DMS79 treated with DMSO at 0.1 percent for 48 hours (cell line): Measurements from ENCODE around the gene USP16.

Experiments used
- DNase-seq: peaks from one replicate; lab custom pipeline; 2025; lab: John Stamatoyannopoulos, UW

Gene USP16

DNA sequence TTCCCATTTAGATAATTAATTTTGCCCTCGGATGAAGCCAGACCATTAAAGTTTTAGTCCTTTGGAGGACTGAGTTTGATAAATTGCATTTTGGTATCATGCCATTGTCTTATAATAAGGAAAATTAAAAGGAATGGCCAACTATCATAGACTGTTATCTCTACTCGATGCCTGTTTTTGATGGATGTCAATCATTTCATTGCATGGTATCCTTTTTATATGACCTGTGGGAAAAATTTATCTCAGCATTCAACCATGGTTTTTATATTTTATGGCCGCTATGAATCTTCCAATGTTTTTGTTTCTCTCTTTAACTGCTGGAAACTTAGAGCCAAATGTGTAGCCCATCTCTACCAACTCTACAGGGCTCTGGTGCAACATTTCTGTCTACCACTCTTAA, 58.8 kb downstream of the USP16 start:
- no peak for DNase-seq

- DNase-seq: no peak
Observed at GRCh38 chr21:29084372-29084771, 59.9 kb downstream of the USP16 start.

DNA sequence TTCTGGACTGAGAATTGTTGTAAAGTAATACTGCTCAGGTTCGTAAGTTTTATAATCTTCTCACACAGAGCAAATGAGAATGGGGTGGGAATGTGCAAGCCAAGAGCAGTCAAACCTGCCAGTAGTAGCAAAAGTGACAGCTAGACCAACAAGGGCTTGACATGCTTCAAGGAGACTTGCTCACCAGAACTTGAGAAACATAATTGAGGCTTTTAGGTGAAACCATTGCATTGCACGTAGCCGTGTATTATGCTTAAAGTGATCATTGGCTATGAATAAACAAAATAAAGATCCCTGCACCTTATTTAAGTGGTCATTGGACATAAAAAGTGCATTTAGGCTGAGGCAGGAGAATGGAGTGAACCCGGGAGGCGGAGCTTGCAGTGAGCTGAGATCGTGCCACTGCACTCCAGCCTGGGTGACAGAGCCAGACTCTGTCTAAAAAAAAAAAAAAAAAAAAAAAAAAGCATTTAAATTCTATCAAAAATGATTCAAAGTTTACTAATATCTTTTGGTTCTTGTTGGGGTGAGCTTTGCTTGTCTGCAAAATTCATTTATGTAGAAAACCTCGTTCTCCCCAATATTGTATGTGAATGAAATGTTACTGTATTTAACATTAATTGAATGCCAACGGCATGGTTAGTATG, 60.8 kb downstream of the USP16 start:
- peak; percentile 27 for DNase-seq

DNA sequence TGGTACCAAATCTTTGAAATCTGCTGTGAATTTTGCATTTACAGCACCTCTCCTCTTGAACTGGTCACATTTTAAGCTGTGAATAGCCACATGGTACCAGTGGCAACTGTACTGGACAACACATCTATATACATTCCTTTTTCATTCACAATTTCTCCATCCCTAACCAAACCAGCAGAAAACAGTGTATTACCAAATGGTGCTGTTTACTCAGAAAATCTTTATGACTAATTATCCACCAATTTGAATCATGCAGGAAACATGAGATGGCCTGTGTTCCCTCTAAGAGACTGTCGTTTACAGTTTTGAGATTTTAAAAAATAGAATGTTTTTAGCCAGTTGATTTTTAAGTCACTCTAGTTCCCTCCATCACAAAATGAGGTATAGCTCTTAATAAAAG, 66.6 kb downstream of the USP16 start:
- no peak for DNase-seq

DNA sequence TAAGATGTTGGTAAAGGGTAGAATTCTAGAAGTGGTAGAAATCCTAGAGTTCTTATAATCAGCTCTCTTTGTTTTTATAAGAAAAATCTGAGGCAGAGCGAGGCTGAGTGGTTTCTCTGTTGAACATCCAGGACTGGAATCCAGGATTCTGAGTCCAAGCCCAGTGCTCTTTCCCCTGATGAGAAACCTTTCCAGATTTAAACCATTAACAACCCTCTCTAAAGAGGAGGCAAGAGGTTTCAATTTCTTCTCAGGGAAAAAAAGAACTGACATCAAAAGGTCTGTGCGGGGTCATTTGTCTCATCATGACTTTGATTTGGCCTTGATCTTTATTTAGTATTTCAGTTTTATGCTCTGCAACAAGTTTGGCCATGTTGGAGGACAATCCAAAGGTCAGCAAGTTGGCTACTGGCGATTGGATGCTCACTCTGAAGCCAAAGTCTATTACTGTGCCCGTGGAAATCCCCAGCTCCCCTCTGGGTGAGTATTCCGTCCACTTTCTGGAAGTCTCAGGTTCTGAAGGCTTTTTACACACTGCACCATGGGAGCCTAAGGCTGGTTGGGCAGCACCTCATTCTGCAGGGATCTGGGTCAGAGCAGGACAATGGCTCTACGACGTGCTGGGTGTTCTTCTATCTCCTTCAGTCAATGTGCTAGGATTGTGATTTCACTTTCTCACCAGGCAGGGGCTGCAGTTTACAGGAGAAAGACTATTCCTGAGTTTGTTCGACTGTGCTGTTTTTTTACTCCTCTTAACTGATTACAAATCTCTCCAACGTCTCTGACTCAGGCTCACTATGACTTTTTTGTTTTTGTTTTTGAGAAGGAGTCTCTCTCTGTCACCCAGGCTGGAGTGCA, 67.9 kb downstream of the USP16 start:
- no peak for DNase-seq

DNA sequence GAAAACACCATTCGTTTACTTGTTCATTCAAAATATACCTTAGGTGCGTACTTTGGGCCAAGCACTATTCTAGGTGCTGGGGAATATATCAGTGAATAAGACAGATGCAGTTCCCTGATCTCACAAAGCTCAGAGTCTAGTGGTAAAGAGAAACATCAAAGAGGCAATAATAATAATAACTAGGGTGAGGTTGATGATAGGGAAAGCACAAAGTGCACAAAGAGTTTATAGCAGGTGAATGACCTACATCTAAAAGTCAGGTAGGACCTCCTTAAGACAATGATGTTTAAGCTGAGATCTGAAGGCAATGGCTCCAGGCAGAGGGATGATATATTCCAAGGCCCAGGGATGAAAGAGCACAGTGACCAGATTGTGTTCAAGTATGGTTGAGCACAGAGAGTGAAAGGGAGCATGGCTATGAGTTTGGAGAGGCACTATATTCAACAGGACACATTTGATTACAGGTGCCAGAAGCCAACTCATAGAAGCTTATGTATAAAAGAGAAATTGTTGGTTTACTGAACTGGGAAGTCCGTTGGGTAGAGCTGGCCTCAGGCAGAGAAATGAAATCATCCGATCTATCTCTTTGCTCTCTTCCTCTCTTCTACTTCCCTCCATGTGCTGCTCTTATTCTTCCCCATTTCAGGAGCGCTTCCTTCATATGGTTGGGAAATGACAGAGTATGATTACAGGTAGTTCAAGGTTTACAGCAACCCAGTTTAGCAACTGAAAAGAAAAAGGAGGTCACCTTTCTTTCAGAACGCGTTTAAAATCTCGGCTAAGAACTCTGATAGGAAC, 71.9 kb downstream of the USP16 start:
- DNase-seq: no peak

DNA sequence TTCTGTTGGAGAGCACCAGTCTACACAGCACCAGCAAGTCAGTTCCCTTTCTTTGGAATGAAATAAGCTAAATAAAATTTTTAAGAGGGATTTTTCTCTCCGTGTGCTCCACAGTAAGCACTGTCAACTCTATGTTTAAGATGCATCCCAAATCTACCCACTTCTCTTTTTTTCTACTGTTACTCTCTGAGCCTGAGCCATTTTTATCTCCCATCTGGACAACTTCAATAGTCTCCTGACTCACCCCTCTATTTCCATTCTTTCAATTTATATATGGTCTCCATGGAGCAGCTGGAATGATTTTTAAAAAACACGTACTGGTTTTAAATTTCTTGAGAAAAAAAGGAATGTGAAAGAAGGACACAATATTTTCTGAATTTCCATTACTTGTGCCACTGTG, 73.7 kb downstream of the USP16 start:
- no peak for DNase-seq

GRCh38 chr21:29102791-29103257, 78.4 kb downstream of the USP16 start:
- no peak for DNase-seq
